PFSK-1 (cell line): Measurements from ENCODE around the gene TLR2.

Experiments used
- FOXP2 ChIP-seq: optimal IDR thresholded peaks from 2 replicates; pipeline ENCODE3; 2011; ENCODE audit warnings: borderline replicate concordance, control low read depth, inconsistent platforms; ENCODE audit not compliant: insufficient read depth; ENCODE audit errors: extremely low read length, extremely low read depth
- POLR2AphosphoS5 ChIP-seq: IDR thresholded peaks from 2 replicates; pipeline ENCODE4 v1.6.1; 2012; ENCODE audit warnings: low read depth, mild to moderate bottlenecking, control low read depth, low read length, moderate library complexity
- SIN3A ChIP-seq: IDR thresholded peaks from 2 replicates; pipeline ENCODE4 v1.6.1; 2012; ENCODE audit warnings: mild to moderate bottlenecking, low read length, moderate library complexity, borderline replicate concordance; ENCODE audit not compliant: insufficient read depth
- TAF1 ChIP-seq: IDR thresholded peaks from 2 replicates; pipeline ENCODE4 v1.6.1; 2012; ENCODE audit warnings: low read length, control low read depth, borderline replicate concordance; ENCODE audit not compliant: insufficient read depth
- TF ChIP-seq, protein P1 (sequence below), 2 experiments: IDR thresholded peaks; 2 replicates each; pipeline versions ENCODE4 v1.6.1 to v1.8.0; 2011 to 2012; ENCODE audit warnings: low read depth in 2 of 2, low read length in 2 of 2, control low read depth in 1 of 2, inconsistent platforms in 1 of 2, mild to moderate bottlenecking in 1 of 2, moderate library complexity in 1 of 2; ENCODE audit not compliant: insufficient read depth in 1 of 2

TLR2 gene

GRCh38 chr4:153647975-153648374 lies 36.1 kb upstream of the TLR2 start:
- no peak for TF ChIP-seq TAF1
- TF ChIP-seq SIN3A: no peak
- TF ChIP-seq, protein P1, sequence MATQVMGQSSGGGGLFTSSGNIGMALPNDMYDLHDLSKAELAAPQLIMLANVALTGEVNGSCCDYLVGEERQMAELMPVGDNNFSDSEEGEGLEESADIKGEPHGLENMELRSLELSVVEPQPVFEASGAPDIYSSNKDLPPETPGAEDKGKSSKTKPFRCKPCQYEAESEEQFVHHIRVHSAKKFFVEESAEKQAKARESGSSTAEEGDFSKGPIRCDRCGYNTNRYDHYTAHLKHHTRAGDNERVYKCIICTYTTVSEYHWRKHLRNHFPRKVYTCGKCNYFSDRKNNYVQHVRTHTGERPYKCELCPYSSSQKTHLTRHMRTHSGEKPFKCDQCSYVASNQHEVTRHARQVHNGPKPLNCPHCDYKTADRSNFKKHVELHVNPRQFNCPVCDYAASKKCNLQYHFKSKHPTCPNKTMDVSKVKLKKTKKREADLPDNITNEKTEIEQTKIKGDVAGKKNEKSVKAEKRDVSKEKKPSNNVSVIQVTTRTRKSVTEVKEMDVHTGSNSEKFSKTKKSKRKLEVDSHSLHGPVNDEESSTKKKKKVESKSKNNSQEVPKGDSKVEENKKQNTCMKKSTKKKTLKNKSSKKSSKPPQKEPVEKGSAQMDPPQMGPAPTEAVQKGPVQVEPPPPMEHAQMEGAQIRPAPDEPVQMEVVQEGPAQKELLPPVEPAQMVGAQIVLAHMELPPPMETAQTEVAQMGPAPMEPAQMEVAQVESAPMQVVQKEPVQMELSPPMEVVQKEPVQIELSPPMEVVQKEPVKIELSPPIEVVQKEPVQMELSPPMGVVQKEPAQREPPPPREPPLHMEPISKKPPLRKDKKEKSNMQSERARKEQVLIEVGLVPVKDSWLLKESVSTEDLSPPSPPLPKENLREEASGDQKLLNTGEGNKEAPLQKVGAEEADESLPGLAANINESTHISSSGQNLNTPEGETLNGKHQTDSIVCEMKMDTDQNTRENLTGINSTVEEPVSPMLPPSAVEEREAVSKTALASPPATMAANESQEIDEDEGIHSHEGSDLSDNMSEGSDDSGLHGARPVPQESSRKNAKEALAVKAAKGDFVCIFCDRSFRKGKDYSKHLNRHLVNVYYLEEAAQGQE (IDR thresholded peaks at IDR 0.05; ENCODE audit: insufficient read depth in 1 of 2, low read depth in 2 of 2, low read length in 2 of 2): no peak
- TF ChIP-seq FOXP2: no peak
- no peak for TF ChIP-seq POLR2AphosphoS5

DNA sequence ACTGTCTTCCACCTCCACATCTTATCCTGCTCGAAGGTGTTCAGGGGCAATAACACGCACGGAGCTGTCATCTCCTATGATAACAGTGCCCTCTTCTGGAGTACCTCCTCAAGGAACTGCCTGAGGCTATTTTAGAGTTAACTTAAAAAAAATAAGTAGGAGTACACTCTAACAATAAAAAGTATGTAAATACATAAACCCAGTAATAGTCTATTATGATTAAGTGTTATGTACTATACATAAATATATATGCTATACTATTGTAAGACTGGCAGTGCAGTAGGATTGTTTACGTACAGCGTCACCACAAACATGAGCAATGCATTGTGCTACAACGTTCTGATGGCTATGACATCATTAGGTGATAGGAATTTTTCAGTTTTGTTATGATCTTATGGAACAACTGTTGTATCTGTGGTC lies 34.5 kb upstream of the TLR2 start:
- TF ChIP-seq SIN3A (no peak), FOXP2 (no peak), POLR2AphosphoS5 (no peak), TAF1 (no peak)
- TF ChIP-seq, protein P1 (IDR thresholded peaks at IDR 0.05; ENCODE audit: insufficient read depth in 1 of 2, low read depth in 2 of 2, low read length in 2 of 2): no peak

GRCh38 chr4:153651116-153651515 lies 33.0 kb upstream of the TLR2 start:
- no peak for TF ChIP-seq POLR2AphosphoS5
- TF ChIP-seq TAF1: no peak
- TF ChIP-seq, protein P1 (IDR thresholded peaks at IDR 0.05; ENCODE audit: insufficient read depth in 1 of 2, low read depth in 2 of 2, low read length in 2 of 2): no peak
- TF ChIP-seq FOXP2: no peak

DNA sequence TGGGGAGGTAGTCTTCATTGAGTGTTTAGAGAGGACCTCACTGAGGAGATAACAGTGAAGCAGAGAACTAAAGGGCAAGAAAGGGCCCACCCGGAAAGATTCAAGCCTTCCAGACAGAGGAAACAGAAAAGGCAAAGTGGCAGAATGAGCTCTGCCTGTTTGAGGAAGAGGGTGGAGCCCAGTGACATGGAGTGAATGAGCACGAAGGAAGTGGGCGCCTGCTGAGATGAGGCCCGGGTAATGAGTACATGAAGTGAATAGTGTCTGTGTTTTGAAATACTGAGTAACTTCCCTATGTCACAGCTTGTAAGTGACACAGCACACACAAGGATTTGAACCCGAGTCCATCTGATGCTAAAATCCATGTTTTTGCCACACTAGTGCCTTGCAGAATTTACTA lies 32.5 kb upstream of the TLR2 start:
- TF ChIP-seq FOXP2 (no peak), TAF1 (no peak), POLR2AphosphoS5 (no peak), SIN3A (no peak)
- TF ChIP-seq, protein P1 (IDR thresholded peaks at IDR 0.05; ENCODE audit: insufficient read depth in 1 of 2, low read depth in 2 of 2, low read length in 2 of 2): no peak
